Panc1 (cell line): ENCODE data around the gene INPP5A.

Experiments
- CTCF ChIP-seq: fragments of 450-650 bp; IDR thresholded peaks from 2 replicates; pipeline ENCODE4 v1.5.1; 2017; ENCODE audit warnings: mild to moderate bottlenecking
- POLR2AphosphoS5 ChIP-seq: IDR thresholded peaks from 2 replicates; pipeline ENCODE4 v1.6.1; 2012; ENCODE audit warnings: mild to moderate bottlenecking, low read depth, low read length, moderate library complexity
- REST ChIP-seq, 2 experiments: IDR thresholded peaks; 2 replicates each; pipeline ENCODE4 v1.6.1; 2011 to 2012; ENCODE audit warnings: low read depth in 2 of 2, control low read depth in 1 of 2, low read length in 1 of 2, mild to moderate bottlenecking in 1 of 2, moderate library complexity in 1 of 2; ENCODE audit not compliant: insufficient read depth in 1 of 2

- TF ChIP-seq CTCF: no peak
- no peak for TF ChIP-seq POLR2AphosphoS5
- no peak for TF ChIP-seq REST (IDR thresholded peaks at IDR 0.05; ENCODE audit: insufficient read depth in 1 of 2, low read depth in 2 of 2, low read length in 1 of 2)
Measured at GRCh38 chr10:132579027-132579859, 41.7 kb downstream of the INPP5A start.
